Measurements from ENCODE around the gene PPP4R2.

Gene PPP4R2, protein sequence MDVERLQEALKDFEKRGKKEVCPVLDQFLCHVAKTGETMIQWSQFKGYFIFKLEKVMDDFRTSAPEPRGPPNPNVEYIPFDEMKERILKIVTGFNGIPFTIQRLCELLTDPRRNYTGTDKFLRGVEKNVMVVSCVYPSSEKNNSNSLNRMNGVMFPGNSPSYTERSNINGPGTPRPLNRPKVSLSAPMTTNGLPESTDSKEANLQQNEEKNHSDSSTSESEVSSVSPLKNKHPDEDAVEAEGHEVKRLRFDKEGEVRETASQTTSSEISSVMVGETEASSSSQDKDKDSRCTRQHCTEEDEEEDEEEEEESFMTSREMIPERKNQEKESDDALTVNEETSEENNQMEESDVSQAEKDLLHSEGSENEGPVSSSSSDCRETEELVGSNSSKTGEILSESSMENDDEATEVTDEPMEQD

DNA sequence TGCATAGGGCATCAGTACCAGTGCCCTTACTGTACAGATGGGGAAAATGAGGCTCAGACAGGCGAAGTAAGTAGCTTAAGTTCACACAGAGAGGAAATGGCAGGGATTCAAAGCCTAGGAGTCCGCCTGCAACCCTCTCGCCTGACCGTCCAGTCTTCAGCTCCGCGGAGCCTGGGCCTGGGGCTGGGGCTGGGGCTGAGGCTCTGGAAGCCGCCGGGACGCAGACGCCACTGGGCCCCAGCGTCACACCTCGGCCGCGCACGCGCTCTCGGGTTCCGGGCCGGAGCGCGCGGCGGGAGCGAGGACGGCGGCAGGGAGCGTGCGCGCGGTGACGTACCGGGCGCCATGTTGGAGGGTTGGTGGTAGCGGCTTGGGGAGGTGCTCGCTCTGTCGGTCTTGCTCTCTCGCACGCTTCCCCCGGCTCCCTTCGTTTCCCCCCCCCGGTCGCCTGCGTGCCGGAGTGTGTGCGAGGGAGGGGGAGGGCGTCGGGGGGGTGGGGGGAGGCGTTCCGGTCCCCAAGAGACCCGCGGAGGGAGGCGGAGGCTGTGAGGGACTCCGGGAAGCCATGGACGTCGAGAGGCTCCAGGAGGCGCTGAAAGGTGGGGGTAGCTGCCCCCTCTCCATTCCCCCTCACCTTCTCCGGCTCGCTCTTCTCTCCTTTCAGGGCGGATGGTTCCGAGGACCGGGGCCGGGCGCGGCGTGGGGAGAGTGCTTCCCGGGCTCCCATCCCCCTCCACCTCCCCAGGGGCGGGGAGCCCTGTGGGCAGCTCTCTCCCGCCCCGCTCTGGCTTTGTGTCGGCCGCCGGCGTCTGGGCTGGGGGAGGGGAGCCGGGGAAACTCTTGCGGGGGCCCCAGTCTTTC is at the start of gene PPP4R2:
TSS of gene PPP4R2 (plus strand) at position 339 of the 861 bp plus-strand sequence. CDS start at position 566, 227 bp downstream.
- TF ChIP-seq, protein P1, sequence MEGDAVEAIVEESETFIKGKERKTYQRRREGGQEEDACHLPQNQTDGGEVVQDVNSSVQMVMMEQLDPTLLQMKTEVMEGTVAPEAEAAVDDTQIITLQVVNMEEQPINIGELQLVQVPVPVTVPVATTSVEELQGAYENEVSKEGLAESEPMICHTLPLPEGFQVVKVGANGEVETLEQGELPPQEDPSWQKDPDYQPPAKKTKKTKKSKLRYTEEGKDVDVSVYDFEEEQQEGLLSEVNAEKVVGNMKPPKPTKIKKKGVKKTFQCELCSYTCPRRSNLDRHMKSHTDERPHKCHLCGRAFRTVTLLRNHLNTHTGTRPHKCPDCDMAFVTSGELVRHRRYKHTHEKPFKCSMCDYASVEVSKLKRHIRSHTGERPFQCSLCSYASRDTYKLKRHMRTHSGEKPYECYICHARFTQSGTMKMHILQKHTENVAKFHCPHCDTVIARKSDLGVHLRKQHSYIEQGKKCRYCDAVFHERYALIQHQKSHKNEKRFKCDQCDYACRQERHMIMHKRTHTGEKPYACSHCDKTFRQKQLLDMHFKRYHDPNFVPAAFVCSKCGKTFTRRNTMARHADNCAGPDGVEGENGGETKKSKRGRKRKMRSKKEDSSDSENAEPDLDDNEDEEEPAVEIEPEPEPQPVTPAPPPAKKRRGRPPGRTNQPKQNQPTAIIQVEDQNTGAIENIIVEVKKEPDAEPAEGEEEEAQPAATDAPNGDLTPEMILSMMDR (IDR thresholded peaks at IDR 0.05; ENCODE audit: insufficient read depth, low read length, missing control alignments) = no peak
- H3K4me3 ChIP-seq (ENCODE audit: low read depth, low read length) = peak within 1 kb of the TSS; percentile 82
- DNase-seq (ENCODE audit: low read depth, low spot score) = peak; percentile 50
- POLR2A ChIA-PET = interaction anchor here (0.6 kb wide), 1 partner anchor 289 kb away, joined by 3 read pairs; no protein-coding TSS in a partner anchor
- CTCF ChIA-PET = interaction anchor here (0.6 to 2.0 kb wide), 10 partner anchors 10 to 147 kb away, joined by 3 to 8 read pairs (median 4); no protein-coding TSS in a partner anchor

DNA sequence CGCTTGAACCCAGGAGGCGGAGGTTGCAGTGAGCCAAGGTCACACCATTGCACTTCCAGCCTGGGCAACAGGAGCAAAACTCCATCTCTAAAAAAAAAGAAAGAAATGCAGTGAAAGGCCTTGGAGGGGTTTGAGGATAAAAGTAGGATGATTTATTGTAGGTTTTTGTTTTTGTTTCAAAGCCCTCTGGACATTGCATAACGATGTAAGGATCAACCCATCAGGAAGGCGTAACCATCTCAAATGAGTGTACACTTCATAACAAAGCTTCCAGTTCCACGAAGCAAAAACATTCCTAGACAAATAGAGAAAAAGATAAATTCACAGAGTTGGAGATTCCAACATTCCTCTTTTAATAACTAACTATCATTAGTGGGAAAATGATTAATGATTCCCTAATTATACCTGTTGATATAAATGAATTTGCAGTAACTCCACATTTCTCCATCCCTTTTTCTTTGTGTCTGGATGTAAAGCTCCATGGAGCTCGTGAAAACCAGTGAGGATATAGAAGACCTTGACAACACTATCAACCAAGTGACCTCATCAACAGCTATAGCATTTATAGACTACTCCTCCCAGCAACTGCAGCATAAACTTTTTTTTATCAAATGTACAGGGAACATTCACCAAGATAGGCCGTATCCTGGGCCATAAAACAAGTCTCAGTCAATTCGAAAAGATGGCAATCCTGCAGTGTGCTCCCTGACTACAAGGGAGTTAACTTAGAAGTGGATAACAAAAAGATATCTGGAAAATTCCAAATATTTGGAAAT is 48.7 kb upstream of the PPP4R2 start:
- H3K4me3 ChIP-seq (ENCODE audit: low read depth, low read length) = no peak overlapping the region
- ChIA-PET CTCF (interaction anchor here (1.2 to 2.4 kb wide), 3 partner anchors 7 to 107 kb away, joined by 3 to 13 read pairs (median 3); no protein-coding TSS in a partner anchor), POLR2A (no interaction called here)
- DNase-seq (ENCODE audit: low read depth, low spot score) = no peak
- TF ChIP-seq, protein P1 (IDR thresholded peaks at IDR 0.05; ENCODE audit: insufficient read depth, low read length, missing control alignments) = no peak

DNA sequence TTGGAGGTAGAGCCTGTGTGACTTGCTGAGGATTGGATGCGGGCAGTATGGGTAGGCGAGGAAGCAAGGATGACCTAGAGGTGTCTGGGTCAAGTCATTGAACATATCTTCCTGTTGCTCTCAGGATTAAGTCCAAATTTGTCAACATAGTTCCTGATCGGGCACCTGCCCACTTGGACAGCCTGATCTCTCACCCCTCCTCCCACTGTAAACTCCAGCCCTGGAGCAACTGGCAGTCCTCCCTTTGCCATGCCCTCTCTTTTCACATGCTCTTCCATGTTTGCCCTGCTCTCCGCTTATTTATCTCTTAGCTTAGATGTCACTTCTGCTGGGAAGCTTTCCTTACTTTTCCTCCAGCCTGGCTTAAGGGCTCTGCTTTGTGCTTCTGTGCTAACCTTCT is 47.6 kb upstream of the PPP4R2 start:
- POLR2A ChIA-PET = no interaction called here
- H3K4me3 ChIP-seq (ENCODE audit: low read depth, low read length) = no peak overlapping the region
- TF ChIP-seq, protein P1 (IDR thresholded peaks at IDR 0.05; ENCODE audit: insufficient read depth, low read length, missing control alignments) = no peak
- CTCF ChIA-PET = interaction anchor here (0.9 kb wide), 1 partner anchor 8 kb away, joined by 3 read pairs; no protein-coding TSS in a partner anchor
- no peak for DNase-seq (ENCODE audit: low read depth, low spot score)

DNA sequence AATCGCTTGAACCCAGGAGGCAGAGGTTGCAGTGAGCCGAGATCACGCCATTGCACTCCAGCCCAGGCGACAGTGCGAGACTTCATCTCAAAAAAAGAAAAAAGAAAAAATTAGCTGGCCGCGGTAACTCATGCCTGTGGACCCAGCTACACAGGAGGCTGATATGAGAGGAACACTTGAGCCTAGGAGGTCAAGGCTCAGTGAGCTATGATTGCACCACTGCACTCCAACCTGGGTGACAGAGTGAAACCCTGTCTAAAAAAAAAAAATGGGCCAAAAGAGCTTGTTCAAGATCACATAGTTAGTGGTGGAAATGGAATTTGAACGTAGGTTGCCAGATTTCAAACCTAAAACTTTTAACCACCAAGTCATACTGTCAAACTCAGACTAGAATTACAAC is 46.2 kb upstream of the PPP4R2 start:
- ChIA-PET POLR2A (no interaction called here), CTCF (interaction anchor here (1.0 kb wide), 1 partner anchor 135 kb away, joined by 3 read pairs; no protein-coding TSS in a partner anchor)
- DNase-seq (ENCODE audit: low read depth, low spot score) = no peak
- no peak overlapping the region for H3K4me3 ChIP-seq (ENCODE audit: low read depth, low read length)
- TF ChIP-seq, protein P1 (IDR thresholded peaks at IDR 0.05; ENCODE audit: insufficient read depth, low read length, missing control alignments) = no peak

DNA sequence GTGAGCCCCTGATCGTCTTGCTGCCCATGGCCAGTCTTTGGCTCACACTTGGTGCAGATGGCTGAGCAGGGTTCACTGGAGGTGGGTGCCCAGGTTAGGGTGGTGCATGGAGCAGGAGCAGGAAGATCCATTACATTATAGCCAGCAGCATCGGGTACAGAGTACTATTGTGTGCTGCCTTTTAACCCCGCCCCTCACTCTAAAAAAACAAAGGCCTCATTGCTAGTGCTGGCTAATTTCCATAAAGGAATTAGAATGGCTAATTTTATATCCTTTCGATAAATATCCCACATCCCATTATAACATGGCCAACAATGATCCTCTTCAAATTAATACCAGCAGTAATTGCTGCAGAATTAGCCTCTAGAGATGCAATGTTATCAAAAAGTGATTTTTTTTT is 45.8 kb upstream of the PPP4R2 start:
- ChIA-PET CTCF (no interaction called here), POLR2A (no interaction called here)
- TF ChIP-seq, protein P1 (IDR thresholded peaks at IDR 0.05; ENCODE audit: insufficient read depth, low read length, missing control alignments) = no peak
- DNase-seq (ENCODE audit: low read depth, low spot score) = no peak
- no peak overlapping the region for H3K4me3 ChIP-seq (ENCODE audit: low read depth, low read length)

All from AG04449 (cell line).